HEK293T (cell line): ENCODE results near the gene SRD5A1.

Source experiments
- BHLHE40 ChIP-seq: fragments of 450-650 bp; IDR thresholded peaks from 2 replicates; pipeline ENCODE4 v1.6.1; 2016; ENCODE audit warnings: mild to moderate bottlenecking, moderate library complexity, borderline replicate concordance
- FOXM1 ChIP-seq: fragments of 450-650 bp; IDR thresholded peaks from 2 replicates; pipeline ENCODE4 v1.6.1; 2017; ENCODE audit warnings: mild to moderate bottlenecking, borderline replicate concordance
- L3MBTL2 ChIP-seq: fragments of 450-650 bp; conservative IDR thresholded peaks from 2 replicates; pipeline ENCODE4 v1.6.1; 2016; ENCODE audit warnings: mild to moderate bottlenecking
- NFRKB ChIP-seq: fragments of 450-650 bp; IDR thresholded peaks from 2 replicates; pipeline ENCODE4 v1.6.1; 2016; ENCODE audit warnings: mild to moderate bottlenecking, moderate library complexity
- SP1 ChIP-seq: fragments of 450-650 bp; IDR thresholded peaks from 2 replicates; pipeline ENCODE4 v1.6.1; 2017
- SUZ12 ChIP-seq: fragments of 450-650 bp; IDR thresholded peaks from 2 replicates; pipeline ENCODE4 v1.6.1; 2016; ENCODE audit warnings: mild to moderate bottlenecking
- TARDBP ChIP-seq: fragments of 450-650 bp; IDR thresholded peaks from 2 replicates; pipeline ENCODE4 v1.6.1; 2016

DNA sequence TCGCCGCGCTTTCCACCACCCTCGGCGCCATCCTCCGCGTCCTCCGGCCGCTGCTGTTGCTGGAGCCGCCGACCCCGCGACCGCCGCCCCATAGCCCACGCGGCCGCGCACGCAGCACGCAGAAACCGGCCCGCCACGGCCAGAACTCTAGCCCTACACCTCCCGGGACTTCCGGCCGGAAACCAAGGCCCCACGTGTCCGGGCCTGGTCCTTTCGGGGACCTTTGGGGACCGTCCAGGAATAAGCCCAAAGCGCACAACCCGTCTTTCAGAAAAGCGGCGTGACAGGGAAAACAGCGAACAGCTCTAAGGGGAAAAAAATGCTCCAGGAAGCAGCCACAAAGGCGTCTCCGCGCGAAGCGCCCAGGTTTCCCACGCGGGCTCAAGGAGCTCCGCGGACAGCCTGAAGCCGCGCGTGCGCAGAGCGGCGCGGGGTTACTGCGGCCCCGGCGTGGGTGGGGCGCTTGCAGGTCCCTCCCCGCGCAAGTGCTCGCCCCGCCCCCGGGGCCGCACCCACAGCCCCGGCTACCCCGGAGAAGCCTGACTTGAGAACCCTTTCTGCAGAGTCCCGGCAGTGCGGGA, at the start of gene SRD5A1, which contains the start of gene NSUN2:
- TF ChIP-seq SUZ12 (no peak), BHLHE40 (no peak), TARDBP (peak; percentile 40; the same call in 1 of the 2 replicates), NFRKB (no peak), FOXM1 (no peak), SP1 (no peak), L3MBTL2 (peak; percentile 64)
